Measurements from ENCODE around the gene TSN.

Gene TSN

GRCh38 chr2:121746071-121746578, 9.3 kb upstream of the TSN start:
- no peak for DNase-seq (ENCODE audit: low read depth in 2 of 2)

DNA sequence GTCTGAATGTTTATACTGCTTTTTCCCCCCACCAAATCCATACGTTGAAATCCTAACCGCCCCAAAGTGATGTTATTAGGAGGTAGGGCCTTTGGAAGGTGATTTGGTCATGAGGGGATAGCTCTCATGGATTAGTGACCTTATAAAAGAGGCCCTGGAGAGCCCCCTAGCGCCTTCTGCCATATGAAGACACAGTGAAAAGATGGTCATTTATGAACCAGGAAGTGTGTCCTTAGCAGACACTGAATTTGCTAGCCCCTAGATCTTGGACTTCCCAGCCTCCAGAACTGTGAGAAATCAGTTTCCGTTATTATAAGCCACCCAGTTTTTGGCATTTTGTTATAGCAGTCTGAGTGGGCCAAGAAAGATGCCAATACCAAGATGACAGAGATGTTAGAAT, 7.2 kb upstream of the TSN start:
- no peak for DNase-seq (ENCODE audit: low read depth in 2 of 2)

DNA sequence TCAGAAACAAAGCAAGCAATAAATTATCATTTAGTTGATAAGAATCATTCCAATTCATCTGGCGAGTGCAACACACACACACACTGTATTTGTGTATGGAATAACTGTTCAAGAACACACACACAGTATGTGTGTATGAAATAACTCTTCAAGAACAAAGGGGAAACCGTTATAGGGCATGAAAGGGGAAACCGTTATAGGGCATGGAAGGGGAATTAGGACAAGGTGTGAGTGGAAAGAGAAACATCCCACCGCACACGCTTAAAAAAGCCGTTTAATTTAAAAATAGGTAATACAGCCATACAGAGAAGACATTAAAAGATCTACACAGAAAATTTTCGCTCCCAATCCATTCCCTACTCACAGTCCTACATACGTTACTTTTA, 607 bp upstream of the TSN start:
- no peak for DNase-seq (ENCODE audit: low read depth in 2 of 2)

- no peak for DNase-seq (ENCODE audit: low read depth in 2 of 2)
These were observed 9.3 kb downstream of the TSN start for GRCh38 chr2:121764681-121765228.

GRCh38 chr2:121766624-121767023, 11.2 kb downstream of the TSN start:
- no peak for DNase-seq (ENCODE audit: low read depth in 2 of 2)

GRCh38 chr2:121768143-121768755, 12.8 kb downstream of the TSN start:
- no peak for DNase-seq (ENCODE audit: low read depth in 2 of 2)

DNA sequence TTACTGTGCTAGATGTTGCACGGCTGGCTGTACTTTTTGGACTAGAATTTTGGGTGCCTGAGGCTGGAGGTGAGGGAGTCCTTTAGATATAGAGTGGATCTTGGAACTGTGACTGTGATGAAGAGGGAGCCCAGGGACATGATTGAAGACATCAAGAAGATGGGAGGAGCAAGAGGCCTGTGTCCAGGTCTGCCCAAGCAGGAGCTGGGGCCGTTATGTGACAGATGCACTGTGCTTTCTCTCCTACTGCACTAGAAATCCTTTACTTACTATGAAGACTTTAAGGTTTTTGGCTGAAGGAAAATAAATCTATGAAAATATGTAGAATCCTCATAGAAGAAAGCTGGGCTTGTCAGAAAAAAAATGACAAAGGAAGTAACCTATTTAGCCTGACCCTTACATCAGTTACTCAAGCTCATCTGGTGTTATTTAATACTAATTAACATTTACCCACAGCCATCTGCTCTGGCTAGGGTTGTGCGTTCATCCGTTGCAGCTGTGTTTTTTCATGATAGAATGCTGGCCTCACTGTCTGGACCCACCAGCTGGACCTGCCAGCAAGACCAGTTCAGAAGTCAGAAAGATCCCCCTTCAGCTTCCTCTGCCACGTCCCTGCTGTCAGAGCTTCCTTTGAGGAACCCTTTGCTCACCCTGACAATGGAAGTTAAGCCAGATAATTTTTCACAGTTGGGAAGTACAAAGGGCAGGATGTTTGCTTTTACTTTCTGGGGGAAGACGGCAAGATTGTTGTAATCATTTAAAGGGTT, 16.7 kb downstream of the TSN start:
- no peak for DNase-seq (ENCODE audit: low read depth in 2 of 2)

- no peak for DNase-seq (ENCODE audit: low read depth in 2 of 2)
These were observed 18.8 kb downstream of the TSN start for GRCh38 chr2:121774235-121774634.

GRCh38 chr2:121776361-121776760, 20.9 kb downstream of the TSN start:
- no peak for DNase-seq (ENCODE audit: low read depth in 2 of 2)

DNA sequence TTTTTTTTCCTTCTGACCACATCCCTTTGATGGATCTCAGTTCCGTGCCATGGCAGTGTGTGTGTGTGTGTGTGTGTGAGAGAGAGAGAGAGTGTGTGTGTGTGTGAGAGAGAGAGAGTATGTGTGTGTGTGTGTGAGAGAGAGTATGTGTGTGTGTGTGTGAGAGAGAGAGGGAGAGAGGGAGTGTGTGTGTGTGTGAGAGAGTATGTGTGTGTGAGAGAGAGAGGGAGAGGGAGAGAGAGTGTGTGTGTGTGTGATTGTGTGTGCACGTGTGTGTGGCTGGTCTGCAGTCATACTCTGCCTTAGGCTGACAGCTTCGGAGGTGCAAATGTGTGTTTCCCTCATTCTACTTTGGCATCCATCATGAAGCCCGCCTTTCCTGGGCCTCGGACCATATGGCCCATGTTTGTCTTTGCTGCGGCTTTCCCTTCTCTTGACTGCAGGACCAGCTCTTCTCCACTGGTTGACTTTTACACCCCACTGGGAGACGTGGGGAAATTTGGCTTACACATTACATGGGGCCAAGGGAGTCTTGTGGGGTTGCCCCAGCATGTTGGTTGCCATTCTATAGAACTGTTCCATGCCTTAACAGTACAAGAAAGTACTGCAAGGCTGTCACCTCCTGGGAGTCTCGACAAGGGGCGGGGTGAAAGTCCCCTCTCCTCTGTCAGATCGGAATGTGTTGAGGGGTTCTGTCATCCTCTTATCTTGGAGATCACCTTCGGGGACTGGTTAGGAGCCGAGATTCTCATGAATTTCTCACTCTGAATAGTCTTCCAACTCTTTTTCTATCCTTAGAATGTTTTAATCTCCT, 21.6 kb downstream of the TSN start:
- no peak for DNase-seq (ENCODE audit: low read depth in 2 of 2)

DNA sequence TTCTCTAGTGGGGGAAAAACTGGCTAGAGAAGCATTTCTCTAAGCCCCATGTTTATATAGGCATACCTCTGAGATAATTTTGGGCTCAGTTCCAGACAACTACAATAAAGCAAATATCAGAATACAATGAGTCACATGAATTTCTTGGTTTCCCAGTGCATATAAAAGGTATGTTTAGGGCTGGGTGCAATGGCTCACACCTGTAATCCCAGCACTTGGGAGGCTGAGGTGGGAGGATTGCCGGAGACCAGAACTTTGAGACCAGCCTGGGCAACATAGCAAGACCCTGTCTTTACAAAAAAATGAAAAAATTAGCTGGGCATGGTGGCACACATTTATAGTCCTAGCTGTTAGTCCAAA, 22.2 kb downstream of the TSN start:
- DNase-seq (ENCODE audit: low read depth in 2 of 2): no peak

DNA sequence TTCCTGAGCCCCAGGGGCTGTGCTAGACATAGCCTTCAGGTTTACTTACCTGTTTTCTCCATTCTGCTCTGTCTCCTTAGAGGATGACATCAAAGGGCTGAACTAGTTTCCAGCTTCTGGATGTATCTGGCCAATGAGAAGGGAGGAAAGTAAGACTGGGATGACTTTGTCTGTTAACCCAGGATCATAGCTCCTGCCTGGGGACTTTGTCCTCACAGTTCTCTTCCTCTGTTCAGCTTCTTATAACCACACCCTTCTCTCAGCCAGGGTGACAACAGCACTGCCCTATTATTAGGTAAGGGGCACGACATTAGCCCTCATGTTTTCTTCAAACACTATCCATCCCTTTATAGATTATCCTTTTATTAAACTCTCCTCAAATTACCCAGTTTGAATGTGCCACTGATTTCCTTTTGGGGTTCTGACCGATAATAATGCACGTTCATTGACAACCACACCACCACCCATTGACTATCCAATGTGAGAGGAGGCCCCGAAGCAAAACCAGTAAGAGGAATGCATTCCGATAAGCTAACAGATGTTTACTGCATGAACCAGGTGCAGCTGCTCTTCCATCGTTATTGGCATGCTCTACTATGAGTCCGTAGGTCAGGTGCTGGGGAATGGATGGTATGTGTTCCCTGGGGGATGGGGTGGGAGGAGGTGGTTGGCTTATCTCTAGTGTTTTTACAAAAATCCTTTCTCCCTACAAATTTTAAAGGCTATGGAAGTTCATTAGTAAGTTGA, 23.5 kb downstream of the TSN start:
- DNase-seq (ENCODE audit: low read depth in 2 of 2): no peak

DNA sequence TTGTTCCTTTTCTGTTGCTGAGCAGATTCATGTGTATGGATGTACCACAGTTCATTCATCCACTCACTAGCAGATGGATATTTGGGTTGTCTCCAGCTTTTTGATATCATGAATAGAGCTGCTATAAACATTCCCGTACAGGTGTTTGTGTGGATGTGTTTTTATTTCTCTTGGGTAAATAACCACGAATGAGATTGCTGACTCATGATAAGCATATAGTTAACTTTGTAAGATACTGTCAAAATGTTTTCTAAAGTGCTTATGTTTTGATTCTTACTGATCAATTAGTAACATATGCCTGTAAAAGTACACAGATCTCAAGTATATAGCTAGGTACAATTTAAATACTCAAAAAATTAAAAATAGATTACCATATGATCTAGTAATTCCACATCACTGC, 27.7 kb downstream of the TSN start:
- DNase-seq (ENCODE audit: low read depth in 2 of 2): no peak

DNA sequence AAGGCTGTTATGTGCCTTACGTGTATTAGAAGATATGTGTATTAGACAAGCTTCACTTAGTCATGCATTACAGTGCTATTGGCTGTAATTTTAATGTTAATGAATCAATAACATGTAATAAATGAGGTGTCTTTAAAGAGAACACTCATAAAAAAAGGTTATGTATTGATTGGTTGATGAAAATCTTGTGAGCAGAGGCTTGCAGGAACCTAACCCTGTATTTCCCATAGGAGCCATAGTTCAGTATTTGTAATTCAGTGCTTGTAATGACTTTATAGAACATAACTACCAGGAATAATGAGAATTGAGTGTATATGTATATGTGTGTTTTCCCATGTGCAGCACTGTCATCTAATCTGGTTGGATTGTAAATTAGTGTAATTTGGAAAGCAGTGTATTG, 33.2 kb downstream of the TSN start:
- no peak for DNase-seq (ENCODE audit: low read depth in 2 of 2)

DNA sequence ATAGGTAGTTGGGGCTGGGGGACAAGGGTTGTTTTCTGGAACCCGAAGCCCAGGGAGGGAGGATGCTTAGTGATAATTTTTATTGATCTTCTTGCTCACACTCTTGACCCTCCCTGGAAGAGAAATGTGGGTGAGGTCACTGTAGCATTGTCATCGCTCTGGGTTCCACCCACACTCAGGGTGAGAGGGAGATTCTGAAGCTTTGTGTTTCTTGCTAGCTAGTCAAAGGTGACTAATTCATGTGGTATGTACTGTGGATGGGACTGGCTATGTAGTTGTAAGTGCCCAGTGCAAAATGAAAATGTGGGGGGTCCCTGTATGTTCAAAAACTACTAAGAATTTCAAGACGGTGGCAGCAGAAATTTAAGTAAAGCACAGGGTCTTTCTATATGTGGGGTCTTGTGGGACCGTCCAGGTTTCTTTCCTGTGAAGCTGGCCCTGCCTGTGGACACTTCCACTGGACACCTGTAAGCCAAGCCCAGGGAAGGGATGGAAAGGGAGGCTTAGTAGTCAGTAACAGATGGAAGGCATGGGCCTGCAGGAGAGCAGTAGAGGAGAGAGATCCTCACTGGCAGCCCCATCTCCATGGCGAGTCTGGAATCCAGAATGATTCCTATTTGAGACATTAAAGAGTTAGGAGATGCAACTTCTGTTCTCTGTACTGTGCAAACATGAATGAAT, 35.0 kb downstream of the TSN start:
- no peak for DNase-seq (ENCODE audit: low read depth in 2 of 2)

DNA sequence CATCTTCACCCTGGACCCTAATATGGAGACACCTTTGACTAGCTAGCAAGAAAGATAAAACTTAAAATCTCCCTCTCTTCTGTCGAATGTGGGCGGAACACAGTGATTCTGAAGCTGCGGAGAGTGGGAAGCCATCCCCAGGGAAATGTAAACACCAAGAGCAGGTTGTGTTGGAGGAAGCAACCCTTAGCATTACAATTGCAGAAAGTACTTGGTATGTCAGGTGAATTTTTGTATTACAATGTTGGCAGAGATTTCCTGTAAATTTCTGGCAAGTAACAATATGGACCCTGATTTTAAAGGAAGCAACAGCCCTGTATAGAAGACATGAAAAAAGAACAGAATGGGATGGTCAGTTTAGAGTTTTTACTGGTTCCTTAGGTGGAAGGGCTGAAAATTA, 35.8 kb downstream of the TSN start:
- DNase-seq (ENCODE audit: low read depth in 2 of 2): no peak

GRCh38 chr2:121791801-121792221, 36.4 kb downstream of the TSN start:
- no peak for DNase-seq (ENCODE audit: low read depth in 2 of 2)

DNA sequence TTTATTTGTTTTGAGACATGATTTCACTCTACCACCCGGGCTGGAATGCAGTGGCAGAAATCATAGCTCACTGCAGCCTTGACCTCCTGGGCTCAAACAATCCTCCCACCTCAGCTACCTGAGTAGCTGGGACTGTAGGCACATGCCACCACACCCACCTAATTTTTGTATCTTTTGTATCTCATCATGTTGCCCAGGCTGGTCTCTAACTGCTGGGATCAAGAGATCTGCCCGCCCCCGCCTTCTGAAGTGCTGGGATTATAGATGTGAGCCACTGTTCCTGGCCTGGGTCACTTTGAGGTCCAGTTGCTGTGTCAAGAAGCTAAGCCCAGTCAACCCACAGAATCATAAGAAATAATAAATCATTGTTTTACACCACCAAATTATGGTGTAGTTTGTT, 38.4 kb downstream of the TSN start:
- DNase-seq (ENCODE audit: low read depth in 2 of 2): no peak

GRCh38 chr2:121794233-121794632, 38.8 kb downstream of the TSN start:
- DNase-seq (ENCODE audit: low read depth in 2 of 2): no peak

DNA sequence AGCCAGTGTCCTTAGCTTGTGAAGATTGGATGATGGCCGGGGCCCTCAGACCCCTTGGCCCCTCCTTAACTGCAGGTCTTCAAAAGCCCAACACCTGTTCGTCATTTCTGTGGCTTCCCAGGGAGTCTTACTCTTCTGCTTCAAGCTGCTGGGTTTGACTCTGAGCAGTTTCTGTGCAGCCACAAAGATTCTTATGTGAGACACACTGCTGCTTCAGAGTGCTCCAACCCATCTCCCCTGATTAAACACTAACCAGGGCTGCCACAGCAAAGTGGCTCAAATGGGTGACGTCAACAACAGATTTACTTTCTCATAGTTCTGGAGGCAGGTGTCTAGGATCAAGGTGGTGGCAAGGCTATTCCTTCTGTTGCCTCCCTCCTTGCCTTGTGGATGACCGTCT, 40.8 kb downstream of the TSN start:
- DNase-seq (ENCODE audit: low read depth in 2 of 2): no peak

GRCh38 chr2:121798617-121799016, 43.2 kb downstream of the TSN start:
- no peak for DNase-seq (ENCODE audit: low read depth in 2 of 2)

Measured in stimulated activated CD4-positive, alpha-beta T cell treated with anti-CD3 and anti-CD28 coated beads, Interleukin-1b, Interleukin-23, amount 100 ng/mL, for 4 hours (primary cell).